Neutrophil (primary cell): ENCODE data around the gene NBAS.

Experiments
- H3K27ac ChIP-seq: fragments of 200-600 bp; sonication (generic); 2 replicates; pipeline ENCODE4 v1.5.1; 2016; ENCODE audit warnings: mild to moderate bottlenecking, moderate library complexity
- H3K27me3 ChIP-seq: fragments of 200-600 bp; sonication (generic); 2 replicates; pipeline ENCODE4 v1.6.0; 2016; ENCODE audit warnings: mild to moderate bottlenecking
- H3K36me3 ChIP-seq: fragments of 200-600 bp; sonication (generic); 2 replicates; pipeline ENCODE4 v1.5.1; 2017
- H3K4me1 ChIP-seq, 2 experiments: fragments of 200-600 bp in 1 of 2; sonication (generic) in 1 of 2; 1 replicate in 1 of 2; 2 replicates in 1 of 2; pipeline versions ENCODE4 v1.5.1 to v1.6.1; 2013 to 2016; ENCODE audit warnings: low read depth in 1 of 2, low read length in 1 of 2, mild to moderate bottlenecking in 1 of 2, moderate library complexity in 1 of 2; ENCODE audit not compliant: control insufficient read depth in 1 of 2, insufficient read depth in 1 of 2
- H3K4me3 ChIP-seq, 2 experiments: fragments of 200-600 bp in 1 of 2; sonication (generic) in 1 of 2; 1 replicate in 1 of 2; 2 replicates in 1 of 2; pipeline ENCODE4 v1.5.1; 2013 to 2016; ENCODE audit warnings: low read depth in 1 of 2, low read length in 1 of 2, mild to moderate bottlenecking in 1 of 2, moderate library complexity in 1 of 2
- H3K9me3 ChIP-seq: fragments of 200-600 bp; sonication (generic); 2 replicates; pipeline ENCODE4 v1.5.1; 2016
- TF ChIP-seq, protein P1 (sequence below): fragments of 200-600 bp; sonication (generic); IDR thresholded peaks from 2 replicates; pipeline ENCODE4 v1.5.1; 2016; ENCODE audit warnings: antibody characterized with exemption

Gene NBAS

DNA sequence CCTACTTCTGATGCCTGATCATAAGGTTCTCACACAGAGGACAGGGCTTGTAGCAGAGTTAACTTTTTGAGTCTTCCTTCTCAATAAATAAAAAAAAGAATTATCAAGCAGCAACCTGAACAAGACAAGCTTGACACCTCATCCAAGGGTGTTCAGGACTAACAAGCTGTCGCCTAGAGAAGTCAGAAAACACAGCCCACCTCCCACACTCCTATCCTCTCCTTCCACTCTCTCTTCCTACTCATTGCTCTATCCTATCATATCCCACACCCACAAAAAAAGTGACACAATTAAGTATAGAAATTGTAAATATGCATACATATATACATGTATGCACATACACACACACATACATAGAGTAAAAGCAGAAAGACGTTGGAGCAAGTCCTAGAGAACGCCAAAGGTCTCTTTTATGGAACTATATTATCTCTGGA lies 5.4 kb downstream of the NBAS start:
- Histone ChIP-seq H3K4me3 (no peak overlapping the region), H3K27ac (no peak overlapping the region), H3K27me3 (no peaks in the 10 kb centered on the region), H3K36me3 (peaks cover 5% of the 10 kb centered on the region), H3K4me1 (peaks cover 9 to 12% of the 10 kb centered on the region in 2 experiments), H3K9me3 (no peaks in the 10 kb centered on the region)
- TF ChIP-seq, protein P1, sequence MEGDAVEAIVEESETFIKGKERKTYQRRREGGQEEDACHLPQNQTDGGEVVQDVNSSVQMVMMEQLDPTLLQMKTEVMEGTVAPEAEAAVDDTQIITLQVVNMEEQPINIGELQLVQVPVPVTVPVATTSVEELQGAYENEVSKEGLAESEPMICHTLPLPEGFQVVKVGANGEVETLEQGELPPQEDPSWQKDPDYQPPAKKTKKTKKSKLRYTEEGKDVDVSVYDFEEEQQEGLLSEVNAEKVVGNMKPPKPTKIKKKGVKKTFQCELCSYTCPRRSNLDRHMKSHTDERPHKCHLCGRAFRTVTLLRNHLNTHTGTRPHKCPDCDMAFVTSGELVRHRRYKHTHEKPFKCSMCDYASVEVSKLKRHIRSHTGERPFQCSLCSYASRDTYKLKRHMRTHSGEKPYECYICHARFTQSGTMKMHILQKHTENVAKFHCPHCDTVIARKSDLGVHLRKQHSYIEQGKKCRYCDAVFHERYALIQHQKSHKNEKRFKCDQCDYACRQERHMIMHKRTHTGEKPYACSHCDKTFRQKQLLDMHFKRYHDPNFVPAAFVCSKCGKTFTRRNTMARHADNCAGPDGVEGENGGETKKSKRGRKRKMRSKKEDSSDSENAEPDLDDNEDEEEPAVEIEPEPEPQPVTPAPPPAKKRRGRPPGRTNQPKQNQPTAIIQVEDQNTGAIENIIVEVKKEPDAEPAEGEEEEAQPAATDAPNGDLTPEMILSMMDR, result no peak

DNA sequence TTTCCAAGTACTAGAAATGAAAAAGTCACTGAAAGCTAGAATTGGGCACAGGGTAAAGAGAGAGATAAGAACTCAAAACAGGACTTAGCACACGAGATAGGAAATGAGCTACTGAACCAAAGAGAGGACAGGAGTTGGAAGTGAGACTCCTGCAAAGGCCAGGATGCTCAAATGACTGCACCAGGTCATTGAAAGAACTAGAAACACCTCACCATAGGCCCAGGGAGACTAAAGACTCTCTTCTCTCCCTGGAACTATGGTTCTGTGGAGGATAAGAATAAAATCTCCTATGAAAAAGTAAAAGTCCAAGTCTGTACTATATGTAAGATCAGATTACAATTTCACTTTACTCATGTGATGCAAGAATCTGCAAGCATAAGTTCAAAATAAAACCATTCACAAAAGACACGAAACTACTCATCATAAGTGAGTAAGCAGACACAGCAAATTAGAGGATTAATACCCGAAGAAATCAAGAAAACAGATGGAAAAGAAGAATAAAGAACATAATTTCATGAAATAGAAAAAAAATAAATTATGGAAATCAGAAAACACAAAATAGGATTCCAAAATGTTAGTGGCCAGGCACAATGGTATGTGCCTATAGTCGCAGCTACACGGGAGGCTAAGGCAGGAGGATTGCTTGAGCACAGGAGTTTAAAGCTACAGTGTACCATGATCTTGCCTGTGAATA lies 6.5 kb downstream of the NBAS start:
- peaks cover 0 to 1% of the 10 kb centered on the region in 2 experiments for H3K4me1 ChIP-seq
- no peak overlapping the region for H3K27ac ChIP-seq
- no peak overlapping the region for H3K4me3 ChIP-seq
- H3K36me3 ChIP-seq, result peaks cover 5% of the 10 kb centered on the region
- H3K27me3 ChIP-seq, result no peaks in the 10 kb centered on the region
- TF ChIP-seq, protein P1, result no peak
- no peaks in the 10 kb centered on the region for H3K9me3 ChIP-seq

DNA sequence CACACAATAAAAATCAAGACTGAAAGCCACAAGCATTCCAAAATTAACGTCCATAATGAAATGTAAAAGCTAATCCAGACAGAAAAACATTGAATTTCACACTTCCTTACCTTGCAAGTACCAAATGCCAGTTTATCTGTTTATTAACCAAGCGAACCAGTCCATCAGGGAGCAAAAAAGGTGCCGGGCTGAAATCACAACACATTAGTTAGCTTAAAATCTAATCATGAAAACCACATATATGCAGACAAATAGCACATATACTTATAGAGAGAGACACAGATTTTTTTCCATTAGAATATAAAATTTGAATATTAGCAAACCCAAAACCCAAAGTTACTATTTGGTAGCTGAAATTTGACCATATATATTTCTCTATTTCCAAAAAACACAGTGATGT lies 7.2 kb downstream of the NBAS start:
- Histone ChIP-seq H3K36me3 (peaks cover 5% of the 10 kb centered on the region), H3K27me3 (no peaks in the 10 kb centered on the region), H3K4me3 (no peak overlapping the region), H3K27ac (no peak overlapping the region), H3K9me3 (no peaks in the 10 kb centered on the region), H3K4me1 (no peaks in the 10 kb centered on the region)
- TF ChIP-seq, protein P1, result no peak

DNA sequence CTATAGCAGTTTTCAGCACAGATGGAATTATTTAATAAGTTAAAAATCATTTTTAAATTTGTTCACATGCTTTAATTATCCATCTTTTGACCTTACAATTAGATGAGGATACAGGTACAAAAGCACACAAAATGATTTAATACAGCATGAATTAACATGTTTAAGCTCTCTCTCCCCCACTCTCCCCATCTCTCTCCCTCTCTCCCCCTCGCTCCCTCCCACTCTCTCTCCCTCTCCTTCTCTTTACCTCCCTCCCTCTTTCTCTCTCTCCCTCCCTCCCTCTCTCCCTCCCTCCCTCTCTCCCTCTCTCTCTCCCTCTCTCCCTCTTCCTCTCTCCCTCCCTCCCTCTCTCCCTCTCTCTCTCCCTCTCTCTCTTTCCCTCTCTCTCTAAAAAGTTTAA lies 7.6 kb downstream of the NBAS start:
- TF ChIP-seq, protein P1, result no peak
- no peak overlapping the region for H3K27ac ChIP-seq

DNA sequence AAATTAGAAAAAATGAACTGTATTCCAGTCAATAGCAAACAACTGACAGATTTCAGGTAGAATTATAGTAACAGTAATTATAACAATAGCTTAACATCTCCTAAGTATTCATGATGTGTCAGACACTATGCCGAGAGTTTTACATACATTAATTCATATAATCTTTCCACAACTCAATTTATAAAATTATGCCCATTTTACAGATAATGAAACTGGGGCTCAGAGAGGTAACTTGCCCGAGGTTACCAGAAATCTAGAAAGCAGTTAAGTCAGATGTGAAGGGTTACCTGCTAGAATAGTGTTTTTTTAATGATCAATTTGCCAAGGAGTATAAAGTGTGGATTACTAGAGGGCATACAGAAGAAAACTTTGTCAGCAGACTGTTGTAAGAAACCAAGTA lies 12.2 kb downstream of the NBAS start:
- peaks cover 5% of the 10 kb centered on the region for H3K36me3 ChIP-seq
- H3K4me3 ChIP-seq, result no peak overlapping the region
- no peaks in the 10 kb centered on the region for H3K4me1 ChIP-seq
- TF ChIP-seq, protein P1, result no peak
- H3K9me3 ChIP-seq, result no peaks in the 10 kb centered on the region
- H3K27me3 ChIP-seq, result no peaks in the 10 kb centered on the region
- no peak overlapping the region for H3K27ac ChIP-seq

More for the DNA sequence above, 7.6 kb downstream of the NBAS start:
- no peak overlapping the region for H3K4me3 ChIP-seq
- peaks cover 5% of the 10 kb centered on the region for H3K36me3 ChIP-seq
- no peaks in the 10 kb centered on the region for H3K27me3 ChIP-seq
- no peaks in the 10 kb centered on the region for H3K4me1 ChIP-seq
- no peaks in the 10 kb centered on the region for H3K9me3 ChIP-seq
